AG04450 (cell line): ENCODE results near the gene NOC4L. TPM values are rescaled to one million over a fixed set of nuclear protein-coding genes. Genes with fewer than 3 reads are reported as not detected.

Source experiments
- CTCF ChIA-PET: fragments of 300-600, 350-600 bp; formaldehyde crosslinking; extraction: SDS; loops from one replicate; lab custom pipeline; 2022; ENCODE audit warnings: antibody characterized with exemption, inconsistent platforms; lab: Charles Lee
- POLR2A ChIA-PET: fragments of 350-600 bp; formaldehyde crosslinking; extraction: SDS; loops from one replicate; lab custom pipeline; 2021; ENCODE audit warnings: antibody characterized with exemption, inconsistent platforms; lab: Yijun Ruan, JAX
- DNase-seq: peaks from one replicate; pipeline ENCODE4 v3.0.0-alpha.2; 2011; ENCODE audit warnings: low read depth, low spot score
- H3K27ac ChIP-seq: one replicate; pipeline ENCODE4 v1.5.1; 2012; ENCODE audit warnings: low read depth, low read length, control low read depth
- H3K27me3 ChIP-seq: one replicate; pipeline ENCODE4 v1.6.0; 2012; ENCODE audit warnings: low read length; ENCODE audit not compliant: control insufficient read depth, insufficient read depth
- H3K4me3 ChIP-seq: 2 replicates; pipeline ENCODE4 v1.5.1; 2011; ENCODE audit warnings: mild to moderate bottlenecking, low read depth, low read length, control low read depth
- H3K9me3 ChIP-seq: 2 replicates; pipeline ENCODE4 v1.5.1; 2012; ENCODE audit warnings: low read length; ENCODE audit not compliant: control insufficient read depth, insufficient read depth
- CTCF ChIP-seq: IDR thresholded peaks from 2 replicates; pipeline ENCODE4 v1.5.1; 2011; ENCODE audit warnings: low read depth, low read length, control low read depth, inconsistent platforms
- polyA plus RNA-seq: library from polyadenylated mRNA; depleted of rRNA; stranded (reverse); fragments of >200 nt; gene quantifications from 2 replicates; pipeline ENCODE4 v1.2.3, GENCODE V29; 2011

NOC4L gene
- polyA plus RNA-seq, 1 experiment = 2.9 TPM

GRCh38 chr12:132180648-132181546, 36.6 kb downstream of the NOC4L start:
- peaks cover 51% of the 10 kb centered on the region for H3K27me3 ChIP-seq
- peaks cover 22% of the 10 kb centered on the region for H3K9me3 ChIP-seq
- H3K27ac ChIP-seq = no peak overlapping the region
- no peak for DNase-seq
- CTCF ChIA-PET = no interaction called here
- H3K4me3 ChIP-seq = no peak overlapping the region
- POLR2A ChIA-PET = no interaction called here
- no peak for TF ChIP-seq CTCF

- peaks cover 49% of the 10 kb centered on the region for H3K27me3 ChIP-seq
- no peak for DNase-seq
- H3K27ac ChIP-seq = no peak overlapping the region
- no peak overlapping the region for H3K4me3 ChIP-seq
- no peak for TF ChIP-seq CTCF
- peaks cover 25% of the 10 kb centered on the region for H3K9me3 ChIP-seq
- POLR2A ChIA-PET = no interaction called here
- CTCF ChIA-PET = no interaction called here
Observed at GRCh38 chr12:132181570-132182200, 37.4 kb downstream of the NOC4L start.

GRCh38 chr12:132182206-132182710, 38.0 kb downstream of the NOC4L start:
- Histone ChIP-seq H3K27ac (no peak overlapping the region), H3K27me3 (peaks cover 44% of the 10 kb centered on the region), H3K9me3 (peaks cover 25% of the 10 kb centered on the region), H3K4me3 (no peak overlapping the region)
- ChIA-PET CTCF (no interaction called here), POLR2A (no interaction called here)
- no peak for DNase-seq
- no peak for TF ChIP-seq CTCF

- no peak overlapping the region for H3K27ac ChIP-seq
- TF ChIP-seq CTCF = no peak
- H3K27me3 ChIP-seq = peaks cover 46% of the 10 kb centered on the region
- ChIA-PET CTCF (no interaction called here), POLR2A (no interaction called here)
- no peak for DNase-seq
- H3K4me3 ChIP-seq = no peak overlapping the region
- H3K9me3 ChIP-seq = peaks cover 25% of the 10 kb centered on the region
Observed at GRCh38 chr12:132182711-132183365, 38.6 kb downstream of the NOC4L start.
